ENCODE results near the gene RAB9B.

RAB9B gene

DNA sequence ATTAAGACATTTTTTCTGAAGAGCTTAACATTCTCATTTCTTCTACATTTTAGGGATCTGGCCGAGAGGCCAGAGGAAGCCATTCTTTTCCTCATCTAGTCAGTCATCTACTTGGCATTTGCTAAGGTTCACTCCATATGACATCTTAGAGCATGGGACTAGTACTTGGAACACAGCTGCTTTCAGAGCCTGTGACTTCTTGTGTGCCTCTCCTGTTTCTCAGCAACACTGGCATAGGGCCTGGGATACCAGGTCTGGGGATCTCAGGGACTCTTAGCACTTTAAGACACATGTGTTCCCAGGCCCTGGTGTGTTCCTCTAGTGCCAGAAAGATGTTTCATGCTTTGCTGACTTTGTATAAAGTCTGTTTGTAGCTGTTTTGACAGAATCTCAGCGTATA, 48.1 kb downstream of the RAB9B start:
- Histone ChIP-seq H3K4me1 (ENCODE audit: control insufficient read depth, low read length) (peaks cover 16% of the 10 kb centered on the region), H3K79me2 (ENCODE audit: control insufficient read depth, low read length) (no peaks in the 10 kb centered on the region), H4K20me1 (ENCODE audit: control insufficient read depth, insufficient read depth, low read depth, low read length) (no peaks in the 10 kb centered on the region), H3K36me3 (ENCODE audit: control insufficient read depth, low read length) (no peaks in the 10 kb centered on the region), H3K9me2 (replicated peaks; ENCODE audit: control insufficient read depth, low read length) (no peaks in the 10 kb centered on the region), H3K27me3 (ENCODE audit: control insufficient read depth, low read length) (no peaks in the 10 kb centered on the region), H3K9me3 (ENCODE audit: control insufficient read depth, insufficient read depth, low read length) (no peaks in the 10 kb centered on the region), H3F3A (ENCODE audit: control insufficient read depth, insufficient read depth) (peaks cover 9% of the 10 kb centered on the region), H3K27ac (ENCODE audit: low read depth, low read length) (no peak overlapping the region), H3K4me3 (ENCODE audit: low read length) (no peak overlapping the region), H3K4me2 (ENCODE audit: low read length) (no peak overlapping the region)
- TF ChIP-seq EZH2phosphoT487 (IDR thresholded peaks at IDR 0.05; ENCODE audit: borderline replicate concordance, low read length): no peak
- TF ChIP-seq, protein P1, sequence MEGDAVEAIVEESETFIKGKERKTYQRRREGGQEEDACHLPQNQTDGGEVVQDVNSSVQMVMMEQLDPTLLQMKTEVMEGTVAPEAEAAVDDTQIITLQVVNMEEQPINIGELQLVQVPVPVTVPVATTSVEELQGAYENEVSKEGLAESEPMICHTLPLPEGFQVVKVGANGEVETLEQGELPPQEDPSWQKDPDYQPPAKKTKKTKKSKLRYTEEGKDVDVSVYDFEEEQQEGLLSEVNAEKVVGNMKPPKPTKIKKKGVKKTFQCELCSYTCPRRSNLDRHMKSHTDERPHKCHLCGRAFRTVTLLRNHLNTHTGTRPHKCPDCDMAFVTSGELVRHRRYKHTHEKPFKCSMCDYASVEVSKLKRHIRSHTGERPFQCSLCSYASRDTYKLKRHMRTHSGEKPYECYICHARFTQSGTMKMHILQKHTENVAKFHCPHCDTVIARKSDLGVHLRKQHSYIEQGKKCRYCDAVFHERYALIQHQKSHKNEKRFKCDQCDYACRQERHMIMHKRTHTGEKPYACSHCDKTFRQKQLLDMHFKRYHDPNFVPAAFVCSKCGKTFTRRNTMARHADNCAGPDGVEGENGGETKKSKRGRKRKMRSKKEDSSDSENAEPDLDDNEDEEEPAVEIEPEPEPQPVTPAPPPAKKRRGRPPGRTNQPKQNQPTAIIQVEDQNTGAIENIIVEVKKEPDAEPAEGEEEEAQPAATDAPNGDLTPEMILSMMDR (IDR thresholded peaks at IDR 0.05; ENCODE audit: low read depth, low read length, poor library complexity, severe bottlenecking): no peak

DNA sequence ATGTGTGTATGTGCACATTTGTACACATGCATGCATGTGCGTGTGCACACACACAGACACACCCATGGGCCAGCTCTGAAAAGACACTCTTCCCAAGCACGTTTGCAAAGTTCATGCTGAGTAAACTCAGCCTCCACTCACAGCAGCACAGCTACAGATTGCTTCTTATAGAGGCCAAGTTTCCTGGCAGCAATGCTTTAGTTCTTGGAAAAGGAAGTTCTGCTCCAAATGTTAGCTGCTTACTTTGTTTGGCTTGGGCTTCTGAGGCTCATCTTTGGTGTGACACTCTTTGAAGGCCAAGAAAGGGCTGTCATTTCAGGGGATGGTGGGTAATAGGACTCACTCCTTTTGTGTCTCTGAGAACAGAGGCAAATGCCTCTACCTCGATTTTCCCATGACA, 48.9 kb downstream of the RAB9B start:
- H3K27ac ChIP-seq (ENCODE audit: low read depth, low read length): no peak overlapping the region
- H3K27me3 ChIP-seq (ENCODE audit: control insufficient read depth, low read length): no peaks in the 10 kb centered on the region
- H4K20me1 ChIP-seq (ENCODE audit: control insufficient read depth, insufficient read depth, low read depth, low read length): no peaks in the 10 kb centered on the region
- H3K9me2 ChIP-seq (replicated peaks; ENCODE audit: control insufficient read depth, low read length): no peaks in the 10 kb centered on the region
- H3K36me3 ChIP-seq (ENCODE audit: control insufficient read depth, low read length): no peaks in the 10 kb centered on the region
- H3K4me2 ChIP-seq (ENCODE audit: low read length): no peak overlapping the region
- H3K9me3 ChIP-seq (ENCODE audit: control insufficient read depth, insufficient read depth, low read length): no peaks in the 10 kb centered on the region
- peaks cover 1% of the 10 kb centered on the region; the same call in 1 of the 2 replicates for H3F3A ChIP-seq (ENCODE audit: control insufficient read depth, insufficient read depth)
- H3K79me2 ChIP-seq (ENCODE audit: control insufficient read depth, low read length): no peaks in the 10 kb centered on the region
- no peak for TF ChIP-seq EZH2phosphoT487 (IDR thresholded peaks at IDR 0.05; ENCODE audit: borderline replicate concordance, low read length)
- TF ChIP-seq, protein P1 (IDR thresholded peaks at IDR 0.05; ENCODE audit: low read depth, low read length, poor library complexity, severe bottlenecking): no peak
- H3K4me1 ChIP-seq (ENCODE audit: control insufficient read depth, low read length): peaks cover 8% of the 10 kb centered on the region
- H3K4me3 ChIP-seq (ENCODE audit: low read length): no peak overlapping the region

DNA sequence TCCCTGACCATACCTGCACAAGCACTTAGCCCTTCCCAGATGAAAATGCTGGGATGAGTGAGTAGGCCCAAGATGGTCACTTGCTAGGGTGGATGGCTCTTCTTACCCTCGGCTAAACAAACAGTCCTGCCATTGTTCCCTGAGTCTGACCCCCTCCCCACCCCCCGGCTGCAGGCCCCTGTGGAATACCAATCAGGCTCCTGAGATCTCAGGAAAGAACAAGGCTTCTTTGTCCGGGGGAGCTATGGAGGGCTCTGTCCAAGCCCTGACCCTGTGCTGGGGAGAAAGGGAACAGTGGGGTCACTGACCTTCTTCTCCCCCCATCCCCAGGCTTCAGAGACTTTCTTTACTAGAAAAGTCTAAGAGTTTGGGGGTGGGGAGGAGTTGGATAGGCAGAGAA, 49.4 kb downstream of the RAB9B start:
- no peaks in the 10 kb centered on the region for H3K36me3 ChIP-seq (ENCODE audit: control insufficient read depth, low read length)
- no peaks in the 10 kb centered on the region for H3K9me2 ChIP-seq (replicated peaks; ENCODE audit: control insufficient read depth, low read length)

More for the DNA sequence above, 49.4 kb downstream of the RAB9B start:
- H3K4me3 ChIP-seq (ENCODE audit: low read length): no peak overlapping the region
- no peak overlapping the region for H3K4me2 ChIP-seq (ENCODE audit: low read length)
- no peaks in the 10 kb centered on the region for H3K79me2 ChIP-seq (ENCODE audit: control insufficient read depth, low read length)
- H3F3A ChIP-seq (ENCODE audit: control insufficient read depth, insufficient read depth): no peaks in the 10 kb centered on the region
- peaks cover 3% of the 10 kb centered on the region for H3K4me1 ChIP-seq (ENCODE audit: control insufficient read depth, low read length)
- H3K27me3 ChIP-seq (ENCODE audit: control insufficient read depth, low read length): no peaks in the 10 kb centered on the region
- H3K27ac ChIP-seq (ENCODE audit: low read depth, low read length): no peak overlapping the region
- no peaks in the 10 kb centered on the region for H3K9me3 ChIP-seq (ENCODE audit: control insufficient read depth, insufficient read depth, low read length)
- no peaks in the 10 kb centered on the region for H4K20me1 ChIP-seq (ENCODE audit: control insufficient read depth, insufficient read depth, low read depth, low read length)
- TF ChIP-seq, protein P1 (IDR thresholded peaks at IDR 0.05; ENCODE audit: low read depth, low read length, poor library complexity, severe bottlenecking): no peak
- TF ChIP-seq EZH2phosphoT487 (IDR thresholded peaks at IDR 0.05; ENCODE audit: borderline replicate concordance, low read length): no peak

All from DOHH2 (cell line).